ENCODE data around the gene SLC35F3. TPM values are rescaled to one million over a fixed set of nuclear protein-coding genes. Genes with fewer than 3 reads are reported as not detected.

Gene SLC35F3
- total and polyA plus RNA-seq, 7 experiments from 2014 or later = 0.11 to 15.2 (median 0.96) TPM; not detected in 2

- intact Hi-C loops (cut with micrococcal nuclease) = no loop called here
- H3K4me3 ChIP-seq (ENCODE audit: low read length) = no peak overlapping the region
- Mint-ChIP-seq H3K4me3 (no peak overlapping the region), H3K27ac (no peak overlapping the region), H3K9me3 (peaks cover 0 to 23% (median 4%) of the 10 kb centered on the region in 11 donors), H3K4me1 (no peaks in the 10 kb centered on the region), H3K27me3 (peaks cover 16 to 67% (median 36%) of the 10 kb centered on the region in 5 donors), H3K36me3 (peaks cover 0 to 4% (median 0%) of the 10 kb centered on the region in 5 donors)
- no peaks in the 10 kb centered on the region for H3K4me1 ChIP-seq (ENCODE audit: control insufficient read depth in 2 of 2, insufficient read depth in 2 of 2, low read length in 2 of 2)
- H3K9me3 ChIP-seq (ENCODE audit: control insufficient read depth in 2 of 3, low read length in 3 of 3) = no peaks in the 10 kb centered on the region
- no peak for DNase-seq
- no peaks in the 10 kb centered on the region for H3K36me3 ChIP-seq (ENCODE audit: control insufficient read depth in 2 of 3, insufficient read depth in 3 of 3, low read length in 3 of 3)
- H3K27ac ChIP-seq (ENCODE audit: low read depth, low read length) = no peak overlapping the region
- ChIA-PET POLR2A (no interaction called here), CTCF (no interaction called here)
- H3K27me3 ChIP-seq (ENCODE audit: control insufficient read depth in 2 of 2, insufficient read depth in 2 of 2, low read length in 2 of 2) = no peaks in the 10 kb centered on the region
- no peak for ATAC-seq
These were observed 103.2 kb downstream of the SLC35F3 start for GRCh38 chr1:234007684-234008083.

- POLR2A ChIA-PET = no interaction called here
- no peak overlapping the region for H3K27ac ChIP-seq (ENCODE audit: low read depth, low read length)
- ATAC-seq (no peak), DNase-seq (no peak)
- no peak overlapping the region for H3K4me3 ChIP-seq (ENCODE audit: low read length)
- H3K36me3 ChIP-seq (ENCODE audit: control insufficient read depth in 2 of 3, insufficient read depth in 3 of 3, low read length in 3 of 3) = no peaks in the 10 kb centered on the region
- H3K4me3 Mint-ChIP-seq = no peak overlapping the region
- intact Hi-C loops (cut with micrococcal nuclease) = no loop called here
- H3K4me1 ChIP-seq (ENCODE audit: control insufficient read depth in 2 of 2, insufficient read depth in 2 of 2, low read length in 2 of 2) = no peaks in the 10 kb centered on the region
- no peaks in the 10 kb centered on the region for H3K9me3 ChIP-seq (ENCODE audit: control insufficient read depth in 2 of 3, low read length in 3 of 3)
- H3K4me1 Mint-ChIP-seq = no peaks in the 10 kb centered on the region
- peaks cover 0 to 23% (median 4%) of the 10 kb centered on the region in 11 donors for H3K9me3 Mint-ChIP-seq
- H3K27ac Mint-ChIP-seq = no peak overlapping the region
- H3K27me3 Mint-ChIP-seq = peaks cover 23 to 68% (median 45%) of the 10 kb centered on the region in 5 donors
- no peaks in the 10 kb centered on the region for H3K27me3 ChIP-seq (ENCODE audit: control insufficient read depth in 2 of 2, insufficient read depth in 2 of 2, low read length in 2 of 2)
- CTCF ChIA-PET = no interaction called here
- peaks cover 0 to 4% (median 0%) of the 10 kb centered on the region in 5 donors for H3K36me3 Mint-ChIP-seq
These were observed 104.1 kb downstream of the SLC35F3 start for GRCh38 chr1:234008591-234008990.

- no peak for ATAC-seq
- Histone ChIP-seq H3K27ac (ENCODE audit: low read depth, low read length) (no peak overlapping the region), H3K36me3 (ENCODE audit: control insufficient read depth in 2 of 3, insufficient read depth in 3 of 3, low read length in 3 of 3) (no peaks in the 10 kb centered on the region), H3K27me3 (ENCODE audit: control insufficient read depth in 2 of 2, insufficient read depth in 2 of 2, low read length in 2 of 2) (no peaks in the 10 kb centered on the region), H3K9me3 (ENCODE audit: control insufficient read depth in 2 of 3, low read length in 3 of 3) (no peaks in the 10 kb centered on the region), H3K4me1 (ENCODE audit: control insufficient read depth in 2 of 2, insufficient read depth in 2 of 2, low read length in 2 of 2) (no peaks in the 10 kb centered on the region), H3K4me3 (ENCODE audit: low read length) (no peak overlapping the region)
- intact Hi-C loops (cut with micrococcal nuclease) = no loop called here
- Mint-ChIP-seq H3K4me1 (no peaks in the 10 kb centered on the region), H3K27me3 (peaks cover 27 to 70% (median 51%) of the 10 kb centered on the region in 5 donors), H3K4me3 (no peak overlapping the region), H3K9me3 (peaks cover 0 to 23% (median 4%) of the 10 kb centered on the region in 11 donors), H3K36me3 (peaks cover 0 to 4% (median 0%) of the 10 kb centered on the region in 5 donors), H3K27ac (no peak overlapping the region)
- ChIA-PET CTCF (no interaction called here), POLR2A (no interaction called here)
- no peak for DNase-seq
These were observed 105.2 kb downstream of the SLC35F3 start for GRCh38 chr1:234009668-234010067.

GRCh38 chr1:234014208-234014607 is 109.7 kb downstream of the SLC35F3 start:
- intact Hi-C loops (cut with micrococcal nuclease) = no loop called here
- peaks cover 21 to 48% (median 30%) of the 10 kb centered on the region in 5 donors for H3K27me3 Mint-ChIP-seq
- H3K36me3 ChIP-seq (ENCODE audit: control insufficient read depth in 2 of 3, insufficient read depth in 3 of 3, low read length in 3 of 3) = no peaks in the 10 kb centered on the region
- no peaks in the 10 kb centered on the region for H3K9me3 ChIP-seq (ENCODE audit: control insufficient read depth in 2 of 3, low read length in 3 of 3)
- POLR2A ChIA-PET = no interaction called here
- no peaks in the 10 kb centered on the region for H3K27me3 ChIP-seq (ENCODE audit: control insufficient read depth in 2 of 2, insufficient read depth in 2 of 2, low read length in 2 of 2)
- peaks cover 0 to 15% (median 2%) of the 10 kb centered on the region in 11 donors for H3K9me3 Mint-ChIP-seq
- DNase-seq (no peak), ATAC-seq (no peak)
- CTCF ChIA-PET = no interaction called here
- H3K36me3 Mint-ChIP-seq = no peaks in the 10 kb centered on the region
- H3K27ac Mint-ChIP-seq = no peak overlapping the region
- no peaks in the 10 kb centered on the region for H3K4me1 Mint-ChIP-seq
- H3K4me3 Mint-ChIP-seq = no peak overlapping the region
- H3K4me1 ChIP-seq (ENCODE audit: control insufficient read depth in 2 of 2, insufficient read depth in 2 of 2, low read length in 2 of 2) = no peaks in the 10 kb centered on the region
- H3K27ac ChIP-seq (ENCODE audit: low read depth, low read length) = no peak overlapping the region
- no peak overlapping the region for H3K4me3 ChIP-seq (ENCODE audit: low read length)

GRCh38 chr1:234018816-234019215 is 114.3 kb downstream of the SLC35F3 start:
- intact Hi-C loops (cut with micrococcal nuclease) = no loop called here
- no peaks in the 10 kb centered on the region for H3K4me1 Mint-ChIP-seq
- Histone ChIP-seq H3K9me3 (ENCODE audit: control insufficient read depth in 2 of 3, low read length in 3 of 3) (no peaks in the 10 kb centered on the region), H3K27me3 (ENCODE audit: control insufficient read depth in 2 of 2, insufficient read depth in 2 of 2, low read length in 2 of 2) (no peaks in the 10 kb centered on the region), H3K4me1 (ENCODE audit: control insufficient read depth in 2 of 2, insufficient read depth in 2 of 2, low read length in 2 of 2) (no peaks in the 10 kb centered on the region), H3K36me3 (ENCODE audit: control insufficient read depth in 2 of 3, insufficient read depth in 3 of 3, low read length in 3 of 3) (no peaks in the 10 kb centered on the region), H3K27ac (ENCODE audit: low read depth, low read length) (no peak overlapping the region), H3K4me3 (ENCODE audit: low read length) (no peak overlapping the region)
- ChIA-PET CTCF (no interaction called here), POLR2A (no interaction called here)
- no peak overlapping the region for H3K4me3 Mint-ChIP-seq
- peaks cover 6 to 28% (median 17%) of the 10 kb centered on the region in 5 donors for H3K27me3 Mint-ChIP-seq
- no peak for DNase-seq
- H3K9me3 Mint-ChIP-seq = peaks cover 0 to 3% (median 0%) of the 10 kb centered on the region in 11 donors
- ATAC-seq = no peak
- H3K27ac Mint-ChIP-seq = no peak overlapping the region
- no peaks in the 10 kb centered on the region for H3K36me3 Mint-ChIP-seq

- H3K36me3 ChIP-seq (ENCODE audit: control insufficient read depth in 2 of 3, insufficient read depth in 3 of 3, low read length in 3 of 3) = no peaks in the 10 kb centered on the region
- ChIA-PET CTCF (no interaction called here), POLR2A (no interaction called here)
- H3K4me3 ChIP-seq (ENCODE audit: low read length) = no peak overlapping the region
- no peaks in the 10 kb centered on the region for H3K27me3 ChIP-seq (ENCODE audit: control insufficient read depth in 2 of 2, insufficient read depth in 2 of 2, low read length in 2 of 2)
- H3K9me3 ChIP-seq (ENCODE audit: control insufficient read depth in 2 of 3, low read length in 3 of 3) = no peaks in the 10 kb centered on the region
- H3K27ac ChIP-seq (ENCODE audit: low read depth, low read length) = no peak overlapping the region
- no peaks in the 10 kb centered on the region for H3K4me1 Mint-ChIP-seq
- H3K4me3 Mint-ChIP-seq = no peak overlapping the region
- DNase-seq (no peak), ATAC-seq (no peak)
- no peaks in the 10 kb centered on the region for H3K4me1 ChIP-seq (ENCODE audit: control insufficient read depth in 2 of 2, insufficient read depth in 2 of 2, low read length in 2 of 2)
- peaks cover 0 to 3% (median 0%) of the 10 kb centered on the region in 11 donors for H3K9me3 Mint-ChIP-seq
- no peaks in the 10 kb centered on the region for H3K36me3 Mint-ChIP-seq
- intact Hi-C loops (cut with micrococcal nuclease) = no loop called here
- H3K27ac Mint-ChIP-seq = no peak overlapping the region
- peaks cover 4 to 25% (median 12%) of the 10 kb centered on the region in 5 donors for H3K27me3 Mint-ChIP-seq
These were observed 114.9 kb downstream of the SLC35F3 start for GRCh38 chr1:234019387-234019786.

- H3K27ac ChIP-seq (ENCODE audit: low read depth, low read length) = no peak overlapping the region
These were observed 117.8 kb downstream of the SLC35F3 start for GRCh38 chr1:234022302-234022701.

More at GRCh38 chr1:234022302-234022701, 117.8 kb downstream of the SLC35F3 start:
- Histone ChIP-seq H3K27me3 (ENCODE audit: control insufficient read depth in 2 of 2, insufficient read depth in 2 of 2, low read length in 2 of 2) (no peaks in the 10 kb centered on the region), H3K36me3 (ENCODE audit: control insufficient read depth in 2 of 3, insufficient read depth in 3 of 3, low read length in 3 of 3) (no peaks in the 10 kb centered on the region), H3K4me1 (ENCODE audit: control insufficient read depth in 2 of 2, insufficient read depth in 2 of 2, low read length in 2 of 2) (no peaks in the 10 kb centered on the region), H3K4me3 (ENCODE audit: low read length) (no peak overlapping the region), H3K9me3 (ENCODE audit: control insufficient read depth in 2 of 3, low read length in 3 of 3) (no peaks in the 10 kb centered on the region)
- Mint-ChIP-seq H3K9me3 (peaks cover 0 to 3% (median 0%) of the 10 kb centered on the region in 11 donors), H3K36me3 (no peaks in the 10 kb centered on the region), H3K27ac (no peak overlapping the region), H3K4me1 (no peaks in the 10 kb centered on the region), H3K4me3 (no peak overlapping the region), H3K27me3 (peaks cover 6 to 15% (median 8%) of the 10 kb centered on the region in 5 donors)
- ChIA-PET CTCF (no interaction called here), POLR2A (no interaction called here)
- DNase-seq = no peak
- intact Hi-C loops (cut with micrococcal nuclease) = no loop called here
- ATAC-seq = no peak
